Measurements from ENCODE around the gene SUN2. TPM values are rescaled to one million over a fixed set of nuclear protein-coding genes. Genes with fewer than 3 reads are reported as not detected.

SUN2 gene
- total and polyA plus RNA-seq, 9 of the 15 experiments (the other 6 are each of a cell fraction or from before 2014, with no cell fraction given): 0.11 to 42.6 (median 16.7) TPM

- intact Hi-C loops (cut with micrococcal nuclease): no loop called here
- peaks cover 3% of the 10 kb centered on the region for H3K9me1 ChIP-seq (ENCODE audit: control insufficient read depth, insufficient read depth, low read length)
- no peak overlapping the region for H3K4me2 ChIP-seq (ENCODE audit: insufficient read depth, low read length)
- peaks cover 83% of the 10 kb centered on the region; the same call in 2 of the 3 replicates for H3K36me3 ChIP-seq (ENCODE audit: control insufficient read depth, insufficient read depth, low read length)
- H3K79me2 ChIP-seq (ENCODE audit: control insufficient read depth, insufficient read depth, low read length): peaks cover 13% of the 10 kb centered on the region
- no peak overlapping the region for H3K27ac ChIP-seq (ENCODE audit: extremely low read depth, low read depth, low read length)
- H3K9ac ChIP-seq (ENCODE audit: insufficient read depth in 1 of 2, low read depth in 2 of 2, low read length in 2 of 2): no peak overlapping the region
- H3K4me1 ChIP-seq (replicated peaks in 1 of 2; ENCODE audit: control insufficient read depth in 2 of 2, insufficient read depth in 2 of 2, low read length in 2 of 2): peaks cover 5 to 15% of the 10 kb centered on the region in 2 experiments; a peak in 4 of 5 replicates
- H4K20me1 ChIP-seq (replicated peaks; ENCODE audit: control insufficient read depth, insufficient read depth, low read length): peaks cover 18% of the 10 kb centered on the region; the same call in 1 of the 2 replicates
- no peak overlapping the region for H3K4me3 ChIP-seq
- FAIRE-seq (no peak), ATAC-seq (no peak), DNase-seq (ENCODE audit: extremely low read depth in 1 of 4, low spot score in 3 of 4) (no peak)
- CTCF ChIA-PET (ENCODE audit: low intra/inter-chr PET ratio): no interaction called here
- POLR2A ChIA-PET: interaction anchor here (1.7 kb wide), 1 partner anchor 11 kb away, joined by 5 read pairs; no protein-coding TSS in a partner anchor
- no peaks in the 10 kb centered on the region for H3K9me3 ChIP-seq (replicated peaks; ENCODE audit: control insufficient read depth, insufficient read depth, low read depth, low read length)
- H3K27me3 ChIP-seq (ENCODE audit: control insufficient read depth in 2 of 2, insufficient read depth in 2 of 2, low read length in 2 of 2): no peaks in the 10 kb centered on the region
- TF ChIP-seq, protein P1, sequence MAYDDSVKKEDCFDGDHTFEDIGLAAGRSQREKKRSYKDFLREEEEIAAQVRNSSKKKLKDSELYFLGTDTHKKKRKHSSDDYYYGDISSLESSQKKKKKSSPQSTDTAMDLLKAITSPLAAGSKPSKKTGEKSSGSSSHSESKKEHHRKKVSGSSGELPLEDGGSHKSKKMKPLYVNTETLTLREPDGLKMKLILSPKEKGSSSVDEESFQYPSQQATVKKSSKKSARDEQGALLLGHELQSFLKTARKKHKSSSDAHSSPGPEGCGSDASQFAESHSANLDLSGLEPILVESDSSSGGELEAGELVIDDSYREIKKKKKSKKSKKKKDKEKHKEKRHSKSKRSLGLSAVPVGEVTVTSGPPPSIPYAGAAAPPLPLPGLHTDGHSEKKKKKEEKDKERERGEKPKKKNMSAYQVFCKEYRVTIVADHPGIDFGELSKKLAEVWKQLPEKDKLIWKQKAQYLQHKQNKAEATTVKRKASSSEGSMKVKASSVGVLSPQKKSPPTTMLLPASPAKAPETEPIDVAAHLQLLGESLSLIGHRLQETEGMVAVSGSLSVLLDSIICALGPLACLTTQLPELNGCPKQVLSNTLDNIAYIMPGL (CRISPR knock-in tag; IDR thresholded peaks at IDR 0.05): no peak
- TF ChIP-seq ZNF639 (CRISPR knock-in tag; conservative IDR thresholded peaks at IDR 0.05 in 1 of 2, IDR thresholded peaks at IDR 0.05 in 1 of 2) (no peak), HOXB6 (CRISPR knock-in tag; IDR thresholded peaks at IDR 0.05; ENCODE audit: borderline replicate concordance) (no peak)
- TF ChIP-seq, protein P2, sequence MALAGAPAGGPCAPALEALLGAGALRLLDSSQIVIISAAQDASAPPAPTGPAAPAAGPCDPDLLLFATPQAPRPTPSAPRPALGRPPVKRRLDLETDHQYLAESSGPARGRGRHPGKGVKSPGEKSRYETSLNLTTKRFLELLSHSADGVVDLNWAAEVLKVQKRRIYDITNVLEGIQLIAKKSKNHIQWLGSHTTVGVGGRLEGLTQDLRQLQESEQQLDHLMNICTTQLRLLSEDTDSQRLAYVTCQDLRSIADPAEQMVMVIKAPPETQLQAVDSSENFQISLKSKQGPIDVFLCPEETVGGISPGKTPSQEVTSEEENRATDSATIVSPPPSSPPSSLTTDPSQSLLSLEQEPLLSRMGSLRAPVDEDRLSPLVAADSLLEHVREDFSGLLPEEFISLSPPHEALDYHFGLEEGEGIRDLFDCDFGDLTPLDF (CRISPR knock-in tag; IDR thresholded peaks at IDR 0.05): no peak
- TF ChIP-seq, protein P3, sequence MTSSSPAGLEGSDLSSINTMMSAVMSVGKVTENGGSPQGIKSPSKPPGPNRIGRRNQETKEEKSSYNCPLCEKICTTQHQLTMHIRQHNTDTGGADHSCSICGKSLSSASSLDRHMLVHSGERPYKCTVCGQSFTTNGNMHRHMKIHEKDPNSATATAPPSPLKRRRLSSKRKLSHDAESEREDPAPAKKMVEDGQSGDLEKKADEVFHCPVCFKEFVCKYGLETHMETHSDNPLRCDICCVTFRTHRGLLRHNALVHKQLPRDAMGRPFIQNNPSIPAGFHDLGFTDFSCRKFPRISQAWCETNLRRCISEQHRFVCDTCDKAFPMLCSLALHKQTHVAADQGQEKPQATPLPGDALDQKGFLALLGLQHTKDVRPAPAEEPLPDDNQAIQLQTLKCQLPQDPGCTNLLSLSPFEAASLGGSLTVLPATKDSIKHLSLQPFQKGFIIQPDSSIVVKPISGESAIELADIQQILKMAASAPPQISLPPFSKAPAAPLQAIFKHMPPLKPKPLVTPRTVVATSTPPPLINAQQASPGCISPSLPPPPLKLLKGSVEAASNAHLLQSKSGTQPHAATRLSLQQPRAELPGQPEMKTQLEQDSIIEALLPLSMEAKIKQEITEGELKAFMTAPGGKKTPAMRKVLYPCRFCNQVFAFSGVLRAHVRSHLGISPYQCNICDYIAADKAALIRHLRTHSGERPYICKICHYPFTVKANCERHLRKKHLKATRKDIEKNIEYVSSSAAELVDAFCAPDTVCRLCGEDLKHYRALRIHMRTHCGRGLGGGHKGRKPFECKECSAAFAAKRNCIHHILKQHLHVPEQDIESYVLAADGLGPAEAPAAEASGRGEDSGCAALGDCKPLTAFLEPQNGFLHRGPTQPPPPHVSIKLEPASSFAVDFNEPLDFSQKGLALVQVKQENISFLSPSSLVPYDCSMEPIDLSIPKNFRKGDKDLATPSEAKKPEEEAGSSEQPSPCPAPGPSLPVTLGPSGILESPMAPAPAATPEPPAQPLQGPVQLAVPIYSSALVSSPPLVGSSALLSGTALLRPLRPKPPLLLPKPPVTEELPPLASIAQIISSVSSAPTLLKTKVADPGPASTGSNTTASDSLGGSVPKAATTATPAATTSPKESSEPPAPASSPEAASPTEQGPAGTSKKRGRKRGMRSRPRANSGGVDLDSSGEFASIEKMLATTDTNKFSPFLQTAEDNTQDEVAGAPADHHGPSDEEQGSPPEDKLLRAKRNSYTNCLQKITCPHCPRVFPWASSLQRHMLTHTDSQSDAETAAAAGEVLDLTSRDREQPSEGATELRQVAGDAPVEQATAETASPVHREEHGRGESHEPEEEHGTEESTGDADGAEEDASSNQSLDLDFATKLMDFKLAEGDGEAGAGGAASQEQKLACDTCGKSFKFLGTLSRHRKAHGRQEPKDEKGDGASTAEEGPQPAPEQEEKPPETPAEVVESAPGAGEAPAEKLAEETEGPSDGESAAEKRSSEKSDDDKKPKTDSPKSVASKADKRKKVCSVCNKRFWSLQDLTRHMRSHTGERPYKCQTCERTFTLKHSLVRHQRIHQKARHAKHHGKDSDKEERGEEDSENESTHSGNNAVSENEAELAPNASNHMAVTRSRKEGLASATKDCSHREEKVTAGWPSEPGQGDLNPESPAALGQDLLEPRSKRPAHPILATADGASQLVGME (CRISPR knock-in tag; IDR thresholded peaks at IDR 0.05): no peak
- WGBS (ENCODE audit: insufficient coverage, low coverage, missing lambda C conversion rate): 87% methylated on average over 3 of the region's 3 CpGs
- H2AFZ ChIP-seq (ENCODE audit: low read depth, low read length): no peak overlapping the region
- BruUV-seq (replicated peaks): no TSS peak
- in situ Hi-C loops (cut with MboI): no loop called here
Observed at GRCh38 chr22:38720350-38720749, 35.4 kb downstream of the SUN2 start.
